ENCODE data around the gene SMIM10. TPM values are rescaled to one million over a fixed set of nuclear protein-coding genes. Genes with fewer than 3 reads are reported as not detected.

The SMIM10 gene
- total and polyA plus RNA-seq, 2 of the 13 experiments (the other 11 are each of a cell fraction or from before 2014, with no cell fraction given) = not detected

DNA sequence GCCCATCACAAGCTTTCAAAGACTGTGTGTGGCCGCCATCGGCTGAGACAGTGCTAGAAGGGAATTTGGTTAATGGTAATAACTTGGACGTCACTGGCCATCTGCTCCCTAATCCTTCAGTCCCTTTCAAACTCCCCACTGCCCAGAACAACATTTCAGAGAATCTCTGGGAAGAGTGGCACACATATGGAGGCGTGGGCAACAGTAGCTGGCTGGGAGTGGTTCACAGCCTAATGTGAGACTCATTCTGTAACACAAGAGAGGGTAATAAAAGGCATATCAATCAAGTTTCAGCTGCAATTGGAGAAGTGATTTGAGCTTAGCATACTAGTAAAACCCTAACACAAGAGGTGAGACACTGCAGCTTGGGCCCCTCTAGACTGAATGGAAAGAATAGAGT lies 15.4 kb downstream of the SMIM10 start:
- no peak for DNase-seq (ENCODE audit: low spot score)
- Histone ChIP-seq H4K20me1 (ENCODE audit: insufficient read depth, low read length) (no peaks in the 10 kb centered on the region), H3K4me1 (ENCODE audit: insufficient read depth, low read length) (peaks cover 34% of the 10 kb centered on the region), H3K36me3 (replicated peaks in 1 of 2; ENCODE audit: control insufficient read depth in 1 of 2, insufficient read depth in 2 of 2, low read length in 2 of 2) (no peaks in the 10 kb centered on the region), H3K9me3 (ENCODE audit: low read length) (no peaks in the 10 kb centered on the region), H2AFZ (ENCODE audit: low read length) (no peak overlapping the region), H3K27me3 (ENCODE audit: control insufficient read depth in 1 of 2, insufficient read depth in 2 of 2, low read length in 2 of 2) (no peaks in the 10 kb centered on the region; a peak in 1 of 5 replicates), H3K4me2 (ENCODE audit: low read depth, low read length) (no peak overlapping the region), H3K79me2 (ENCODE audit: insufficient read depth, low read length) (no peaks in the 10 kb centered on the region), H3K27ac (ENCODE audit: extremely low read length, insufficient read depth, low read length) (no peak overlapping the region), H3K4me3 (replicated peaks in 1 of 3; ENCODE audit: insufficient read depth in 1 of 3, low read depth in 2 of 3, low read length in 3 of 3) (no peak overlapping the region), H3K9ac (ENCODE audit: insufficient read depth, low read depth, low read length) (no peak overlapping the region)
- ChIA-PET POLR2A (no interaction called here), CTCF (ENCODE audit: low intra/inter-chr PET ratio, low total read pairs) (no interaction called here)
- no peak for TF ChIP-seq ZNF768 (CRISPR knock-in tag; IDR thresholded peaks at IDR 0.05)
- TF ChIP-seq NFYC (CRISPR knock-in tag; IDR thresholded peaks at IDR 0.05) = no peak
- TF ChIP-seq, protein P1, sequence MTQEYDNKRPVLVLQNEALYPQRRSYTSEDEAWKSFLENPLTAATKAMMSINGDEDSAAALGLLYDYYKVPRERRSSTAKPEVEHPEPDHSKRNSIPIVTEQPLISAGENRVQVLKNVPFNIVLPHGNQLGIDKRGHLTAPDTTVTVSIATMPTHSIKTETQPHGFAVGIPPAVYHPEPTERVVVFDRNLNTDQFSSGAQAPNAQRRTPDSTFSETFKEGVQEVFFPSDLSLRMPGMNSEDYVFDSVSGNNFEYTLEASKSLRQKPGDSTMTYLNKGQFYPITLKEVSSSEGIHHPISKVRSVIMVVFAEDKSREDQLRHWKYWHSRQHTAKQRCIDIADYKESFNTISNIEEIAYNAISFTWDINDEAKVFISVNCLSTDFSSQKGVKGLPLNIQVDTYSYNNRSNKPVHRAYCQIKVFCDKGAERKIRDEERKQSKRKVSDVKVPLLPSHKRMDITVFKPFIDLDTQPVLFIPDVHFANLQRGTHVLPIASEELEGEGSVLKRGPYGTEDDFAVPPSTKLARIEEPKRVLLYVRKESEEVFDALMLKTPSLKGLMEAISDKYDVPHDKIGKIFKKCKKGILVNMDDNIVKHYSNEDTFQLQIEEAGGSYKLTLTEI (CRISPR knock-in tag; conservative IDR thresholded peaks at IDR 0.05) = no peak
- no peak for TF ChIP-seq ZNF251 (CRISPR knock-in tag; IDR thresholded peaks at IDR 0.05)
- TF ChIP-seq, protein P2, sequence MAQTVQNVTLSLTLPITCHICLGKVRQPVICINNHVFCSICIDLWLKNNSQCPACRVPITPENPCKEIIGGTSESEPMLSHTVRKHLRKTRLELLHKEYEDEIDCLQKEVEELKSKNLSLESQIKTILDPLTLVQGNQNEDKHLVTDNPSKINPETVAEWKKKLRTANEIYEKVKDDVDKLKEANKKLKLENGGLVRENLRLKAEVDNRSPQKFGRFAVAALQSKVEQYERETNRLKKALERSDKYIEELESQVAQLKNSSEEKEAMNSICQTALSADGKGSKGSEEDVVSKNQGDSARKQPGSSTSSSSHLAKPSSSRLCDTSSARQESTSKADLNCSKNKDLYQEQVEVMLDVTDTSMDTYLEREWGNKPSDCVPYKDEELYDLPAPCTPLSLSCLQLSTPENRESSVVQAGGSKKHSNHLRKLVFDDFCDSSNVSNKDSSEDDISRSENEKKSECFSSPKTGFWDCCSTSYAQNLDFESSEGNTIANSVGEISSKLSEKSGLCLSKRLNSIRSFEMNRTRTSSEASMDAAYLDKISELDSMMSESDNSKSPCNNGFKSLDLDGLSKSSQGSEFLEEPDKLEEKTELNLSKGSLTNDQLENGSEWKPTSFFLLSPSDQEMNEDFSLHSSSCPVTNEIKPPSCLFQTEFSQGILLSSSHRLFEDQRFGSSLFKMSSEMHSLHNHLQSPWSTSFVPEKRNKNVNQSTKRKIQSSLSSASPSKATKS (CRISPR knock-in tag; IDR thresholded peaks at IDR 0.05) = no peak
- TF ChIP-seq, protein P3, sequence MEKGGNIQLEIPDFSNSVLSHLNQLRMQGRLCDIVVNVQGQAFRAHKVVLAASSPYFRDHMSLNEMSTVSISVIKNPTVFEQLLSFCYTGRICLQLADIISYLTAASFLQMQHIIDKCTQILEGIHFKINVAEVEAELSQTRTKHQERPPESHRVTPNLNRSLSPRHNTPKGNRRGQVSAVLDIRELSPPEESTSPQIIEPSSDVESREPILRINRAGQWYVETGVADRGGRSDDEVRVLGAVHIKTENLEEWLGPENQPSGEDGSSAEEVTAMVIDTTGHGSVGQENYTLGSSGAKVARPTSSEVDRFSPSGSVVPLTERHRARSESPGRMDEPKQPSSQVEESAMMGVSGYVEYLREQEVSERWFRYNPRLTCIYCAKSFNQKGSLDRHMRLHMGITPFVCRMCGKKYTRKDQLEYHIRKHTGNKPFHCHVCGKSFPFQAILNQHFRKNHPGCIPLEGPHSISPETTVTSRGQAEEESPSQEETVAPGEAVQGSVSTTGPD (CRISPR knock-in tag; IDR thresholded peaks at IDR 0.05) = no peak
- no peak for TF ChIP-seq ZBTB38 (CRISPR knock-in tag; IDR thresholded peaks at IDR 0.05)
- TF ChIP-seq ATAD3A (CRISPR knock-in tag; IDR thresholded peaks at IDR 0.05) = no peak
- no peak for TF ChIP-seq ZNF441 (CRISPR knock-in tag; IDR thresholded peaks at IDR 0.05; ENCODE audit: borderline replicate concordance)
- no peak for TF ChIP-seq HNRNPL (IDR thresholded peaks at IDR 0.05; ENCODE audit: low read depth, low read length)
- TF ChIP-seq IKZF4 (CRISPR knock-in tag; IDR thresholded peaks at IDR 0.05; ENCODE audit: borderline replicate concordance, low read depth, not compliant biosample characterization) = no peak
- no peak for TF ChIP-seq GZF1 (CRISPR knock-in tag; IDR thresholded peaks at IDR 0.05)
- TF ChIP-seq, protein P4, sequence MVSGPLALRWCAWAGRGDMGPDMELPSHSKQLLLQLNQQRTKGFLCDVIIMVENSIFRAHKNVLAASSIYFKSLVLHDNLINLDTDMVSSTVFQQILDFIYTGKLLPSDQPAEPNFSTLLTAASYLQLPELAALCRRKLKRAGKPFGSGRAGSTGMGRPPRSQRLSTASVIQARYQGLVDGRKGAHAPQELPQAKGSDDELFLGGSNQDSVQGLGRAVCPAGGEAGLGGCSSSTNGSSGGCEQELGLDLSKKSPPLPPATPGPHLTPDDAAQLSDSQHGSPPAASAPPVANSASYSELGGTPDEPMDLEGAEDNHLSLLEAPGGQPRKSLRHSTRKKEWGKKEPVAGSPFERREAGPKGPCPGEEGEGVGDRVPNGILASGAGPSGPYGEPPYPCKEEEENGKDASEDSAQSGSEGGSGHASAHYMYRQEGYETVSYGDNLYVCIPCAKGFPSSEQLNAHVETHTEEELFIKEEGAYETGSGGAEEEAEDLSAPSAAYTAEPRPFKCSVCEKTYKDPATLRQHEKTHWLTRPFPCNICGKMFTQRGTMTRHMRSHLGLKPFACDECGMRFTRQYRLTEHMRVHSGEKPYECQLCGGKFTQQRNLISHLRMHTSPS (CRISPR knock-in tag; IDR thresholded peaks at IDR 0.05; ENCODE audit: low read depth) = no peak
- no peak for TF ChIP-seq PAX8 (CRISPR knock-in tag; IDR thresholded peaks at IDR 0.05; ENCODE audit: borderline replicate concordance)
- TF ChIP-seq GLI4 (CRISPR knock-in tag; IDR thresholded peaks at IDR 0.05; ENCODE audit: borderline replicate concordance) = no peak
- no peak for TF ChIP-seq ZNF550 (CRISPR knock-in tag; IDR thresholded peaks at IDR 0.05; ENCODE audit: borderline replicate concordance)
- no TSS peak for BruUV-seq (replicated peaks)
- ATAC-seq = no peak
- 0% methylated on average over 1 of the region's 4 CpGs for WGBS (ENCODE audit: low lambda C conversion rate)
- FAIRE-seq = no peak
- intact Hi-C loops (cut with micrococcal nuclease; ENCODE audit: unreplicated experiment) = no loop called here
- in situ Hi-C loops (cut with HindIII; ENCODE audit: extremely low pct_ligation_motif_present, low pct_unique_long_range_greater_than_20kb) = no loop called here
